Neural cell (in vitro differentiated cells): Measurements from ENCODE around the gene TMEM244. TPM values are rescaled to one million over a fixed set of nuclear protein-coding genes. Genes with fewer than 3 reads are reported as not detected.

Experiments
- H2AFZ ChIP-seq: fragments of 200-600, 300-800 bp; sonication (generic), shearing (Covaris generic); 2 replicates; pipeline ENCODE4 v1.6.0; 2014; ENCODE audit warnings: low read depth, mild to moderate bottlenecking, antibody characterized with exemption, low read length, moderate library complexity
- H3F3A ChIP-seq: fragments of 200-600 bp; shearing (Covaris generic); 2 replicates; pipeline ENCODE4 v1.6.1; 2016; ENCODE audit warnings: mild to moderate bottlenecking, moderate library complexity, mixed read lengths, antibody characterized with exemption, low read length; ENCODE audit not compliant: insufficient read depth, poor library complexity, severe bottlenecking
- H3K27ac ChIP-seq: fragments of 200-600, 300-800 bp; sonication (generic), shearing (Covaris generic); 2 replicates; pipeline ENCODE4 v1.5.1; 2014; ENCODE audit warnings: mild to moderate bottlenecking, low read length, moderate library complexity
- H3K27me3 ChIP-seq: fragments of 300-800, 200-600 bp; sonication (generic), shearing (Covaris generic); 2 replicates; pipeline ENCODE4 v1.6.0; 2014; ENCODE audit warnings: mild to moderate bottlenecking, low read depth, low read length, moderate library complexity; ENCODE audit not compliant: insufficient read depth
- H3K36me3 ChIP-seq: fragments of 300-800, 200-600 bp; sonication (generic), shearing (Covaris generic); 2 replicates; pipeline ENCODE4 v1.5.1; 2014; ENCODE audit warnings: mild to moderate bottlenecking, antibody characterized with exemption, low read length, moderate library complexity; ENCODE audit not compliant: insufficient read depth
- H3K4me2 ChIP-seq: fragments of 300-800, 200-600 bp; sonication (generic), shearing (Covaris generic); 2 replicates; pipeline ENCODE4 v1.6.0; 2014; ENCODE audit warnings: mild to moderate bottlenecking, low read length
- H3K4me3 ChIP-seq: fragments of 300-800, 200-600 bp; sonication (generic), shearing (Covaris generic); 2 replicates; pipeline ENCODE4 v1.5.1; 2014; ENCODE audit warnings: mild to moderate bottlenecking, low read length, moderate library complexity
- H3K79me2 ChIP-seq: fragments of 200-600 bp; shearing (Covaris generic); replicated peaks from 2 replicates; pipeline ENCODE4 v1.6.0; 2014; ENCODE audit warnings: mild to moderate bottlenecking, low read length, moderate library complexity; ENCODE audit not compliant: insufficient read depth
- H3K9ac ChIP-seq: fragments of 300-800, 200-600 bp; sonication (generic), shearing (Covaris generic); 2 replicates; pipeline ENCODE4 v1.6.1; 2016; ENCODE audit warnings: mild to moderate bottlenecking, low read length, mixed read lengths
- H3K9me2 ChIP-seq: fragments of 200-600 bp; shearing (Covaris generic); 2 replicates; pipeline ENCODE4 v1.6.1; 2016; ENCODE audit warnings: mild to moderate bottlenecking, low read length, mixed read lengths; ENCODE audit not compliant: insufficient read depth
- H3K9me3 ChIP-seq: fragments of 200-600, 300-800 bp; sonication (generic), shearing (Covaris generic); 2 replicates; pipeline ENCODE4 v1.6.1; 2016; ENCODE audit warnings: mild to moderate bottlenecking, mixed run types, low read length, moderate library complexity, mixed read lengths
- H4K20me1 ChIP-seq: fragments of 200-600 bp; shearing (Covaris generic); 2 replicates; pipeline ENCODE4 v1.6.1; 2016; ENCODE audit warnings: mild to moderate bottlenecking, mixed run types; ENCODE audit not compliant: insufficient read depth
- CTCF ChIP-seq: fragments of 450-650 bp; IDR thresholded peaks from 2 replicates; pipeline ENCODE4 v1.5.1; 2014; ENCODE audit warnings: antibody characterized with exemption, mild to moderate bottlenecking, moderate library complexity; ENCODE audit not compliant: poor library complexity, severe bottlenecking
- EP300 ChIP-seq: fragments of 450-650 bp; conservative IDR thresholded peaks from 2 replicates; pipeline ENCODE4 v1.6.1; 2014; ENCODE audit warnings: antibody characterized with exemption, mild to moderate bottlenecking, moderate library complexity; ENCODE audit not compliant: poor library complexity, severe bottlenecking
- EZH2 ChIP-seq: fragments of 200-600, 300-800 bp; shearing (Covaris generic), sonication (generic); IDR thresholded peaks from 2 replicates; pipeline ENCODE4 v1.6.1; 2014; ENCODE audit warnings: antibody characterized with exemption, low read length, borderline replicate concordance, mild to moderate bottlenecking; ENCODE audit not compliant: insufficient read depth, poor library complexity, severe bottlenecking
- MXI1 ChIP-seq: fragments of 450-650 bp; conservative IDR thresholded peaks from 2 replicates; pipeline ENCODE4 v1.6.1; 2014; ENCODE audit warnings: antibody characterized with exemption, mild to moderate bottlenecking; ENCODE audit not compliant: poor library complexity, severe bottlenecking
- POLR2AphosphoS5 ChIP-seq: IDR thresholded peaks from 2 replicates; pipeline ENCODE4 v1.6.1; 2012
- REST ChIP-seq: IDR thresholded peaks from 2 replicates; pipeline ENCODE4 v1.6.1; 2012; ENCODE audit warnings: borderline replicate concordance
- TAF1 ChIP-seq: IDR thresholded peaks from 2 replicates; pipeline ENCODE4 v1.6.1; 2012; ENCODE audit warnings: low read depth
- polyA plus RNA-seq: library from polyadenylated mRNA; depleted of rRNA; stranded (reverse); fragments of >200 nt; gene quantifications from 2 replicates; pipeline ENCODE4 v1.2.3, GENCODE V29; 2014

Gene TMEM244
- polyA plus RNA-seq, 1 donor from 2014 or later: not detected

- TF ChIP-seq EP300: peak; percentile 54
- no peak for TF ChIP-seq TAF1
- peak; percentile 78 for TF ChIP-seq POLR2AphosphoS5
- TF ChIP-seq CTCF: no peak
- TF ChIP-seq REST: no peak
- Histone ChIP-seq H3F3A (no peaks in the 10 kb centered on the region), H3K27ac (no peak overlapping the region), H3K9ac (no peak overlapping the region), H3K4me2 (no peak overlapping the region), H3K9me2 (no peaks in the 10 kb centered on the region), H3K27me3 (no peaks in the 10 kb centered on the region), H3K79me2 (no peaks in the 10 kb centered on the region), H4K20me1 (no peaks in the 10 kb centered on the region), H3K9me3 (no peaks in the 10 kb centered on the region), H3K4me3 (no peak overlapping the region), H3K36me3 (no peaks in the 10 kb centered on the region), H2AFZ (no peak overlapping the region)
Measured at GRCh38 chr6:129843573-129843972, 17.5 kb downstream of the TMEM244 start.

- H3K27me3 ChIP-seq: no peaks in the 10 kb centered on the region
- H3F3A ChIP-seq: no peaks in the 10 kb centered on the region
- no peak overlapping the region for H3K4me2 ChIP-seq
- no peaks in the 10 kb centered on the region for H3K9me2 ChIP-seq
- no peaks in the 10 kb centered on the region for H4K20me1 ChIP-seq
- H3K9me3 ChIP-seq: no peaks in the 10 kb centered on the region
- no peak overlapping the region for H3K4me3 ChIP-seq
- no peaks in the 10 kb centered on the region for H3K79me2 ChIP-seq
- H3K27ac ChIP-seq: no peak overlapping the region
- H3K36me3 ChIP-seq: no peaks in the 10 kb centered on the region
- no peak overlapping the region for H2AFZ ChIP-seq
- TF ChIP-seq CTCF (no peak), TAF1 (no peak), POLR2AphosphoS5 (no peak), EZH2 (no peak), MXI1 (no peak)
- no peak overlapping the region for H3K9ac ChIP-seq
Measured at GRCh38 chr6:129842881-129843409, 18.2 kb downstream of the TMEM244 start.
